Sigmoid colon (tissue), 7 donors: ENCODE results near the gene MAPK10. TPM values are rescaled to one million over a fixed set of nuclear protein-coding genes. Genes with fewer than 3 reads are reported as not detected.

Source experiments
- DNase-seq: peaks from one replicate; pipeline ENCODE4 v3.0.0-alpha.2; 2019
- H3K27ac ChIP-seq, 4 donors: fragments of 200-600 bp; sonication (generic); one replicate each; pipeline ENCODE4 v1.5.1; 2016 to 2019; ENCODE audit warnings: mild to moderate bottlenecking in 1 of 4
- H3K27me3 ChIP-seq, 3 donors: fragments of 200-600 bp; sonication (generic); one replicate each; pipeline ENCODE4 v1.5.1; 2019; ENCODE audit warnings: mild to moderate bottlenecking in 1 of 3
- H3K36me3 ChIP-seq, 4 donors: fragments of 200-600 bp; sonication (generic); one replicate each; pipeline ENCODE4 v1.5.1; 2016 to 2019
- H3K4me1 ChIP-seq, 4 donors: fragments of 200-600 bp; sonication (generic); one replicate each; pipeline ENCODE4 v1.5.1; 2017 to 2019
- H3K4me3 ChIP-seq, 4 donors: fragments of 200-600 bp; sonication (generic); one replicate each; pipeline ENCODE4 v1.5.1; 2017 to 2019; ENCODE audit warnings: mild to moderate bottlenecking in 2 of 4, moderate library complexity in 1 of 4
- H3K9me3 ChIP-seq, 4 donors: fragments of 200-600 bp in 3 of 4; sonication (generic) in 3 of 4; one replicate each; pipeline versions ENCODE4 v1.5.1 to v1.6.1; 2013 to 2019
- CTCF ChIP-seq, 4 experiments: fragments of 450-650 bp in 3 of 4; fragments of 200-600 bp in 1 of 4; IDR thresholded peaks; one replicate each; pipeline ENCODE4 v1.5.1; 2016 to 2019; ENCODE audit warnings: antibody characterized with exemption in 4 of 4, mild to moderate bottlenecking in 3 of 4, moderate library complexity in 2 of 4
- EP300 ChIP-seq, 4 donors: sonication (generic); formaldehyde crosslinking; IDR thresholded peaks; one replicate each; pipeline ENCODE4 v1.6.1; 2017; ENCODE audit warnings: antibody characterized with exemption in 4 of 4
- POLR2A ChIP-seq, 2 donors: fragments of 450-650 bp; IDR thresholded peaks; one replicate each; pipeline ENCODE4 v1.6.1; 2016; ENCODE audit warnings: antibody characterized with exemption in 2 of 2, mild to moderate bottlenecking in 2 of 2, moderate library complexity in 2 of 2
- POLR2AphosphoS5 ChIP-seq, 4 donors: sonication (generic); formaldehyde crosslinking; IDR thresholded peaks; one replicate each; pipeline ENCODE4 v1.6.1; 2017; ENCODE audit warnings: antibody characterized with exemption in 4 of 4
- WGBS, 2 donors: extraction: QIAGEN DNeasy Blood & Tissue Kit; methylation state at CpG; one replicate each; pipeline ENCODE4 v1.1.7; 2013; 5-methylcytosine and 5-hydroxymethylcytosine counted together
- intact Hi-C: fragments of 100-400 bp; cut with DNase I; formaldehyde crosslinking; loops from one replicate; pipeline ENCODE4 v1.15.1; 2023
- polyA plus RNA-seq, 3 donors: library from polyadenylated mRNA; stranded (reverse); fragments of 200-250 nt; gene quantifications; one replicate each; pipeline ENCODE4 v1.2.3, GENCODE V29; 2013
- total RNA-seq, 4 donors: library from RNA; depleted of rRNA; stranded (reverse); fragments of >200 nt; gene quantifications; one replicate each; pipeline ENCODE4 v1.1.0, GENCODE V29; 2016
- donor health status: healthy with polysubstance abuse.
- donor health status: Bipolar disorder and iron deficiency.
- donor health status: healthy.

Gene MAPK10
- total and polyA plus RNA-seq, 7 donors: 3.0 to 28.5 (median 24.3) TPM

DNA sequence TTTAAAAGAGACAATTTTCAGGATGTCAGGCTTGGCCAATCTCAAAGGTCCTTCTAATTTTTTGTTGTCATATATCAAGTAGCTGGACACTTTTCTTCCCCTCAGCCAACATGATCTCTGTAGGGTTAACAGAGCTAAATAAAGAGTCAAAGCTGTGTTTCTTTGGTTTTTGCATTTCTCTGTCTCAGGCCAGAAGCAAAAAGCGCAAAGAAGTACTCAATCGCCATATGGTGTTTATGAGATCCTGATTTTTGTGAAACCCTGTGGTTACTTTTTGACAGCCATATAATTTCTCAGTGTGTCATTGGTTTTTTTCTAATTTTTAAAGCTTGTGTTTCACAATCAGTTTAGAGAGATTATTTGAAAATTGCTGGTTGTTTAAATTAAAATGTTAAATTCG, 111.9 kb downstream of the MAPK10 start:
- no peak for DNase-seq
- no peak for TF ChIP-seq EP300 (IDR thresholded peaks at IDR 0.05)
- TF ChIP-seq POLR2A (IDR thresholded peaks at IDR 0.05): no peak
- no peak for TF ChIP-seq POLR2AphosphoS5 (IDR thresholded peaks at IDR 0.05)
- no peak for TF ChIP-seq CTCF (IDR thresholded peaks at IDR 0.05)
- no peaks in the 10 kb centered on the region for H3K9me3 ChIP-seq
- WGBS, 2 donors: 67 to 78% methylated on average over 3 of the region's 3 CpGs
- no peaks in the 10 kb centered on the region for H3K27me3 ChIP-seq
- H3K36me3 ChIP-seq: no peaks in the 10 kb centered on the region
- no peak overlapping the region for H3K4me3 ChIP-seq
- intact Hi-C loops: no loop called here
- no peaks in the 10 kb centered on the region for H3K4me1 ChIP-seq
- H3K27ac ChIP-seq: no peak overlapping the region

GRCh38 chr4:86247320-86247719, 112.5 kb downstream of the MAPK10 start:
- Histone ChIP-seq H3K4me1 (no peaks in the 10 kb centered on the region), H3K36me3 (no peaks in the 10 kb centered on the region), H3K27me3 (no peaks in the 10 kb centered on the region), H3K9me3 (no peaks in the 10 kb centered on the region), H3K27ac (no peak overlapping the region), H3K4me3 (no peak overlapping the region)
- WGBS, 2 donors: 28 to 46% methylated on average over 1 of the region's 1 CpG
- DNase-seq: no peak
- intact Hi-C loops: no loop called here
- TF ChIP-seq POLR2AphosphoS5 (IDR thresholded peaks at IDR 0.05): no peak
- no peak for TF ChIP-seq EP300 (IDR thresholded peaks at IDR 0.05)
- TF ChIP-seq POLR2A (IDR thresholded peaks at IDR 0.05): no peak
- TF ChIP-seq CTCF (IDR thresholded peaks at IDR 0.05): no peak

GRCh38 chr4:86243750-86244149, 116.1 kb downstream of the MAPK10 start:
- intact Hi-C loops: no loop called here
- 54 to 76% methylated on average over 3 of the region's 3 CpGs for WGBS, 2 donors
- H3K4me1 ChIP-seq: no peaks in the 10 kb centered on the region
- no peaks in the 10 kb centered on the region for H3K27me3 ChIP-seq
- no peak for TF ChIP-seq CTCF (IDR thresholded peaks at IDR 0.05)
- TF ChIP-seq EP300 (IDR thresholded peaks at IDR 0.05): no peak
- TF ChIP-seq POLR2AphosphoS5 (IDR thresholded peaks at IDR 0.05): no peak
- TF ChIP-seq POLR2A (IDR thresholded peaks at IDR 0.05): no peak
- no peak for DNase-seq
- H3K9me3 ChIP-seq: no peaks in the 10 kb centered on the region
- no peak overlapping the region for H3K4me3 ChIP-seq
- no peak overlapping the region for H3K27ac ChIP-seq
- H3K36me3 ChIP-seq: no peaks in the 10 kb centered on the region

GRCh38 chr4:86242677-86243076, 117.2 kb downstream of the MAPK10 start:
- H3K27me3 ChIP-seq: no peaks in the 10 kb centered on the region
- H3K27ac ChIP-seq: no peak overlapping the region
- H3K4me1 ChIP-seq: no peaks in the 10 kb centered on the region
- DNase-seq: no peak
- H3K4me3 ChIP-seq: no peak overlapping the region
- TF ChIP-seq EP300 (IDR thresholded peaks at IDR 0.05): no peak
- TF ChIP-seq POLR2AphosphoS5 (IDR thresholded peaks at IDR 0.05): no peak
- TF ChIP-seq CTCF (IDR thresholded peaks at IDR 0.05): no peak
- TF ChIP-seq POLR2A (IDR thresholded peaks at IDR 0.05): no peak
- H3K36me3 ChIP-seq: no peaks in the 10 kb centered on the region
- 91 to 92% methylated on average over 14 of the region's 14 CpGs for WGBS, 2 donors
- intact Hi-C loops: no loop called here
- peaks cover 0 to 2% (median 0%) of the 10 kb centered on the region in 4 donors for H3K9me3 ChIP-seq

- 88 to 90% methylated on average over 5 of the region's 5 CpGs for WGBS, 2 donors
- H3K27me3 ChIP-seq: no peaks in the 10 kb centered on the region
- intact Hi-C loops: no loop called here
- TF ChIP-seq EP300 (IDR thresholded peaks at IDR 0.05): no peak
- no peak for DNase-seq
- peaks cover 0 to 2% (median 0%) of the 10 kb centered on the region in 4 donors for H3K9me3 ChIP-seq
- no peak overlapping the region for H3K27ac ChIP-seq
- H3K4me1 ChIP-seq: no peaks in the 10 kb centered on the region
- H3K36me3 ChIP-seq: no peaks in the 10 kb centered on the region
- H3K4me3 ChIP-seq: no peak overlapping the region
These were observed 124.3 kb downstream of the MAPK10 start for GRCh38 chr4:86235549-86235948.
